ENCODE measurements around the gene TOX3. TPM values are rescaled to one million over a fixed set of nuclear protein-coding genes. Genes with fewer than 3 reads are reported as not detected.

Gene TOX3
- total and polyA plus RNA-seq, 2 of the 13 experiments (the other 11 are each of a cell fraction or from before 2014, with no cell fraction given): 14.5 to 98.6 TPM

DNA sequence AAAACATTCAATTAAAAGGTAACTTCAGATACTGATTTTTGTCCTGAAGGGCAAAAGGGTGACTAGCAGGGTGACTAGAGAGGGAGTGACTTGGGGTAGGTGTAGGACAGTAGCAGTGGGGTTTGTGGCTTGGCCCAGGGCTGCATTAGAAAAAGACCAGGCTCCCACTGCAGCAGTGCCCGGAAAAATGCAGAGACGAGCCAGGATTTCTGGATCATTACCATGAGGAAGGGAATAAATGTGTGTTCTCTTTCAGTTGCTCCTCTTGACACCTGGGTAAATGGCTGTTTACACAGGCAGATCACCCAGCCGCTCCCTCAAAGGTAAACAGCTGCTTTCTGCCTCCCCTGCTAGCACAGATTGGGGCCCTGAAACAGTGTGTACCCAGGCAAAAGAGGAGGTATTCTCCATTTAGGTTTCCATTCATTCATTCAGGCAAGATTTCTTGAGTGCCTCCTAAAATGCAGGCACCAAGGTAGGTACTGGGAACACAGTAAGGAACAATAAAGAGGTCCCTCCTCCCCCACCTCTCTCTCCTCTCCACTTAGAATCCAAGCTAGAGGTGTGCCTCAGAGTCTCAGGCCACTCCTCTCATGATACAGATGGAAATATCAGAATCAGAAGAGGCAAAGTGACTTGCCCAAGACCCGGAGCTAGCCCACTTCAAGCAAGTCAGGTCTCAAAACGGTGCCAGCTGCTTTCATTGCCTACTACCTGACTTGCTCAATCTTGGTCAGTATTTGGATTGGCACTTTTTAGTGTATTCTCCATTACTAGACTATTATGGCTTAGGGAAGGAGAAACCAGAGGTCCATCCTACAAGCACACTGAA lies 15.2 kb upstream of the TOX3 start (continued):
- TF ChIP-seq, protein P1, sequence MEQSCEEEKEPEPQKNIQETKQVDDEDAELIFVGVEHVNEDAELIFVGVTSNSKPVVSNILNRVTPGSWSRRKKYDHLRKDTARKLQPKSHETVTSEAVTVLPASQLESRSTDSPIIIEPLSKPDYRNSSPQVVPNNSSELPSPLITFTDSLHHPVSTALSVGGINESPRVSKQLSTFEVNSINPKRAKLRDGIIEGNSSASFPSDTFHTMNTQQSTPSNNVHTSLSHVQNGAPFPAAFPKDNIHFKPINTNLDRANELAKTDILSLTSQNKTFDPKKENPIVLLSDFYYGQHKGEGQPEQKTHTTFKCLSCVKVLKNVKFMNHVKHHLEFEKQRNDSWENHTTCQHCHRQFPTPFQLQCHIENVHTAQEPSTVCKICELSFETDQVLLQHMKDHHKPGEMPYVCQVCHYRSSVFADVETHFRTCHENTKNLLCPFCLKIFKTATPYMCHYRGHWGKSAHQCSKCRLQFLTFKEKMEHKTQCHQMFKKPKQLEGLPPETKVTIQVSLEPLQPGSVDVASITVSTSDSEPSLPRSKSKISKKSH (CRISPR knock-in tag; IDR thresholded peaks at IDR 0.05; ENCODE audit: borderline replicate concordance): no peak
- TF ChIP-seq, protein P2, sequence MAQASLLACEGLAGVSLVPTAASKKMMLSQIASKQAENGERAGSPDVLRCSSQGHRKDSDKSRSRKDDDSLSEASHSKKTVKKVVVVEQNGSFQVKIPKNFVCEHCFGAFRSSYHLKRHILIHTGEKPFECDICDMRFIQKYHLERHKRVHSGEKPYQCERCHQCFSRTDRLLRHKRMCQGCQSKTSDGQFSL (CRISPR knock-in tag; IDR thresholded peaks at IDR 0.05): no peak
- TF ChIP-seq ZNF143 (CRISPR knock-in tag; IDR thresholded peaks at IDR 0.05): peak; percentile 21; the same call in 1 of the 2 replicates
- TF ChIP-seq NONO (IDR thresholded peaks at IDR 0.05): no peak
- TF ChIP-seq NONO (CRISPR knock-in tag; conservative IDR thresholded peaks at IDR 0.05): 0 out of 2 replicates have a peak, but pooled peaks have one; percentile 21
- TF ChIP-seq DPF2 (CRISPR knock-in tag; IDR thresholded peaks at IDR 0.05; ENCODE audit: borderline replicate concordance, low read depth): peak; percentile 83
- TF ChIP-seq HOXA9 (CRISPR knock-in tag; IDR thresholded peaks at IDR 0.05; ENCODE audit: borderline replicate concordance): no peak
- peak; percentile 46; the same call in 1 of the 2 replicates for TF ChIP-seq ZNF782 (CRISPR knock-in tag; IDR thresholded peaks at IDR 0.05; ENCODE audit: borderline replicate concordance)
- 0 out of 2 replicates have a peak, but pooled peaks have one; percentile 77 for TF ChIP-seq ZNF543 (CRISPR knock-in tag; IDR thresholded peaks at IDR 0.05)
- TF ChIP-seq, protein P3, sequence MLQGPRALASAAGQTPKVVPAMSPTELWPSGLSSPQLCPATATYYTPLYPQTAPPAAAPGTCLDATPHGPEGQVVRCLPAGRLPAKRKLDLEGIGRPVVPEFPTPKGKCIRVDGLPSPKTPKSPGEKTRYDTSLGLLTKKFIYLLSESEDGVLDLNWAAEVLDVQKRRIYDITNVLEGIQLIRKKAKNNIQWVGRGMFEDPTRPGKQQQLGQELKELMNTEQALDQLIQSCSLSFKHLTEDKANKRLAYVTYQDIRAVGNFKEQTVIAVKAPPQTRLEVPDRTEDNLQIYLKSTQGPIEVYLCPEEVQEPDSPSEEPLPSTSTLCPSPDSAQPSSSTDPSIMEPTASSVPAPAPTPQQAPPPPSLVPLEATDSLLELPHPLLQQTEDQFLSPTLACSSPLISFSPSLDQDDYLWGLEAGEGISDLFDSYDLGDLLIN (CRISPR knock-in tag; IDR thresholded peaks at IDR 0.05; ENCODE audit: borderline replicate concordance): no peak
- TF ChIP-seq MATR3 (CRISPR knock-in tag; IDR thresholded peaks at IDR 0.05): no peak
- 0 out of 2 replicates have a peak, but pooled peaks have one; percentile 33 for TF ChIP-seq ZNF670 (CRISPR knock-in tag; IDR thresholded peaks at IDR 0.05; ENCODE audit: borderline replicate concordance)
- TF ChIP-seq ZFP36L2 (CRISPR knock-in tag; IDR thresholded peaks at IDR 0.05): no peak
- TF ChIP-seq ZNF746 (CRISPR knock-in tag; IDR thresholded peaks at IDR 0.05): 0 out of 2 replicates have a peak, but pooled peaks have one; percentile 57
- TF ChIP-seq TBP (CRISPR knock-in tag; IDR thresholded peaks at IDR 0.05): no peak
- TF ChIP-seq NKX3-1 (CRISPR knock-in tag; IDR thresholded peaks at IDR 0.05): no peak
- TF ChIP-seq ZFP36L1 (CRISPR knock-in tag; IDR thresholded peaks at IDR 0.05): peak; percentile 69; the same call in 1 of the 2 replicates
- peak; percentile 42; the same call in 1 of the 2 replicates for TF ChIP-seq MIER2 (CRISPR knock-in tag; IDR thresholded peaks at IDR 0.05)
- TF ChIP-seq ZNF790 (CRISPR knock-in tag; IDR thresholded peaks at IDR 0.05; ENCODE audit: borderline replicate concordance): no peak
- no peak for TF ChIP-seq JARID2 (CRISPR knock-in tag; IDR thresholded peaks at IDR 0.05; ENCODE audit: insufficient replicate concordance)
- TF ChIP-seq NPAS2 (CRISPR knock-in tag; IDR thresholded peaks at IDR 0.05; ENCODE audit: borderline replicate concordance): no peak
- peak; percentile 76 for TF ChIP-seq PHF21A (CRISPR knock-in tag; IDR thresholded peaks at IDR 0.05)
- no peak for TF ChIP-seq ZKSCAN5 (CRISPR knock-in tag; IDR thresholded peaks at IDR 0.05)
- TF ChIP-seq ATF7 (IDR thresholded peaks at IDR 0.05): no peak
- TF ChIP-seq ATF7 (CRISPR knock-in tag; IDR thresholded peaks at IDR 0.05): 0 out of 2 replicates have a peak, but pooled peaks have one; percentile 57
